ENCODE measurements around the gene ADGRG1.

The ADGRG1 gene

DNA sequence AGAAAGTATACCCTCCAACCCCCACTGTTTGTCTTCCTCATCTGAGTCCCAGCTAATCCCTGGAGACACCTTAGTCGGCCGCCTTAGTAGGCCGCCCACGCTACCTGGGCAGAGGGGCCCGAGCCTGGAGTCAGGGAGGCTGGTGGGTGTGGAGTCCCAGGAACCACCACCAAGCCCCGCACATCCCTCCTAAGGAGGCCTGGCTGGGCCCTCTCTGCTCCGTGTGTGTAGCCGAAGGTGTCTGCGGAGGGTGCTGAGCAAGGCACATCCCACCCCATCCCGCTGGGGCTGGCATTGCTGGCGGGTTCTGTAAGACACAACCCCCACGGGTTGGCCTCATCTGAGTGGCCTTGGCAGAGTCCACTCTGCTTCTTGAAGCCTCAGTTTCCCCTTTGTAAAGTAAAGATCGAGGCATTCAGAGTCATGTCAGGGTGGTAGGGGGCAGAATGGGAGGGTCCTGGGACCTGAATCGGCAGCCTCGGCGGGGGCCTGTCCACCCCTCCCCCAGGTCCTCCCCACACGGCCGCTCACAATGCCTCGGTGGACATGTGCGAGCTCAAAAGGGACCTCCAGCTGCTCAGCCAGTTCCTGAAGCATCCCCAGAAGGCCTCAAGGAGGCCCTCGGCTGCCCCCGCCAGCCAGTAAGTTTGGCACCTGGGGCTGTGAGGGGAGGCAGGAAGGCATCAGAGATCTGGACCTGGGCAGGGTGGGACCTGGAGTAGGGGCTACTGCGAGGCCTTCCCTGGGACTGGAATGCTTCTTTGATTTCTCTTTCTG lies 24.5 kb downstream of the ADGRG1 start:
- H3K9ac ChIP-seq (ENCODE audit: low read depth, low read length): no peak overlapping the region
- H3K4me1 ChIP-seq (ENCODE audit: insufficient read depth, low read length): no peaks in the 10 kb centered on the region; the same call in 1 of the 2 replicates
- H3K9me3 ChIP-seq (ENCODE audit: control insufficient read depth, insufficient read depth, low read length): no peaks in the 10 kb centered on the region
- H3K36me3 ChIP-seq (ENCODE audit: insufficient read depth, low read length): no peaks in the 10 kb centered on the region

DNA sequence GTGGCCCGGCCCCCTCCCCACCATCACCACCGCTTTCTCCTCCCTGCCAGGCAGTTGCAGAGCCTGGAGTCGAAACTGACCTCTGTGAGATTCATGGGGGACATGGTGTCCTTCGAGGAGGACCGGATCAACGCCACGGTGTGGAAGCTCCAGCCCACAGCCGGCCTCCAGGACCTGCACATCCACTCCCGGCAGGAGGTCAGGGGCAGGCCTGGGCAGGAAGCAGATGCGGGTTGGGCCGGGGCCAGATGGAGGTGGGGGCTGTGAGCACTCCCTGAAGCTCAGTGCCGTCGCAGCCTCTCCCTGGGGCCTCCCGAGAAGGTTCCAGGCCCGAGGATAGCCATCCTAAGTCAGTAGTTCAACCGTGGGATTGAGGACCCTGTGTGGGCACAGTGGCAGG lies 25.5 kb downstream of the ADGRG1 start:
- H3K36me3 ChIP-seq (ENCODE audit: insufficient read depth, low read length): no peaks in the 10 kb centered on the region
- H3K9me3 ChIP-seq (ENCODE audit: control insufficient read depth, insufficient read depth, low read length): no peaks in the 10 kb centered on the region
- no peak overlapping the region for H3K9ac ChIP-seq (ENCODE audit: low read depth, low read length)
- no peaks in the 10 kb centered on the region; the same call in 1 of the 2 replicates for H3K4me1 ChIP-seq (ENCODE audit: insufficient read depth, low read length)

DNA sequence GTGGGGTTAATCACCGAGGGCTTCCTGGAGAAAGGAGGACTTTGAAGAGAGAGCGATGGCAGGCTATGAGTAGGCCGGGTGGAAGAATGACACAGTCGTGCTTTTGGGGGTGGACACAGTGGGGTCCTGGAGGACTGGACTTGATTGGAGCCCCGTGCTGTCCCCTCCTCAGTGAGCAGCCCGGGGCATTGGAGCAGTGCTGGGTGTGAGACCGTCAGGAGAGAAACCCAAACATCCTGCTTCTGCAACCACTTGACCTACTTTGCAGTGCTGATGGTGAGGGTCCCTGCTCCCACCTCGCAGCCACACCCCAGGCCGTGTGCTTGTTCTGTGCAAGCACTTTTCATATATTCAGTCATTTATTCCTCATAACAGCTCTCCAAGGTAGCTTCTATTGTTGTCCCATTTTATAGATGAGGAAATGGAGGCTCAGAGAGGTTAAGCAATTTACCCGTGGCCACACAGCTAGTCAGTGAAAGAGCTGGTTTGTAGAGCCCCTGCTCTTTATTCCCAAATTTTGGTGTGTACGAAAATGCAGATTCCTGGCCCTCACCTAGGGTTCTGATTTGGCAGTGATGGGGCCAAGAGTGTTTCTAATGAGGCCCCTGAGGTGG lies 28.0 kb downstream of the ADGRG1 start:
- H3K36me3 ChIP-seq (ENCODE audit: insufficient read depth, low read length): no peaks in the 10 kb centered on the region
- no peak overlapping the region for H3K9ac ChIP-seq (ENCODE audit: low read depth, low read length)
- no peaks in the 10 kb centered on the region for H3K9me3 ChIP-seq (ENCODE audit: control insufficient read depth, insufficient read depth, low read length)
- H3K4me1 ChIP-seq (ENCODE audit: insufficient read depth, low read length): no peaks in the 10 kb centered on the region; the same call in 1 of the 2 replicates

DNA sequence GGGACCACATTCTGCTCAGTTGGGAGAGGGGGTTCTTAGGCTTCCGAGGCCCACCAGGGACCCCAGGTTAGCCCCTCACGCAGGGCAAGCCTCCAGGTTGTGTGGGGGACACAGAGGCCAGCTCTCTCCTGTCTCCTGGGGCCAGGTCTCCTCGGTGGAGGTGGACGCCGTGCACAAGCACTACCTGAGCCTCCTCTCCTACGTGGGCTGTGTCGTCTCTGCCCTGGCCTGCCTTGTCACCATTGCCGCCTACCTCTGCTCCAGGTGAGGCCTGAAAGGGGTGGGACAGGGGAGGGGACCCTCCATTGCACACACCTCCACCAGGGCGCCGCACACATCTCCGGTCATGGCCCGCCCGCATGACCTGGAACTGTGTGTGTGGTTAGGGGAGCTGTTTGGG lies 28.8 kb downstream of the ADGRG1 start:
- Histone ChIP-seq H3K36me3 (ENCODE audit: insufficient read depth, low read length) (no peaks in the 10 kb centered on the region), H3K9me3 (ENCODE audit: control insufficient read depth, insufficient read depth, low read length) (no peaks in the 10 kb centered on the region), H3K4me1 (ENCODE audit: insufficient read depth, low read length) (no peaks in the 10 kb centered on the region; the same call in 1 of the 2 replicates), H3K9ac (ENCODE audit: low read depth, low read length) (no peak overlapping the region)

DNA sequence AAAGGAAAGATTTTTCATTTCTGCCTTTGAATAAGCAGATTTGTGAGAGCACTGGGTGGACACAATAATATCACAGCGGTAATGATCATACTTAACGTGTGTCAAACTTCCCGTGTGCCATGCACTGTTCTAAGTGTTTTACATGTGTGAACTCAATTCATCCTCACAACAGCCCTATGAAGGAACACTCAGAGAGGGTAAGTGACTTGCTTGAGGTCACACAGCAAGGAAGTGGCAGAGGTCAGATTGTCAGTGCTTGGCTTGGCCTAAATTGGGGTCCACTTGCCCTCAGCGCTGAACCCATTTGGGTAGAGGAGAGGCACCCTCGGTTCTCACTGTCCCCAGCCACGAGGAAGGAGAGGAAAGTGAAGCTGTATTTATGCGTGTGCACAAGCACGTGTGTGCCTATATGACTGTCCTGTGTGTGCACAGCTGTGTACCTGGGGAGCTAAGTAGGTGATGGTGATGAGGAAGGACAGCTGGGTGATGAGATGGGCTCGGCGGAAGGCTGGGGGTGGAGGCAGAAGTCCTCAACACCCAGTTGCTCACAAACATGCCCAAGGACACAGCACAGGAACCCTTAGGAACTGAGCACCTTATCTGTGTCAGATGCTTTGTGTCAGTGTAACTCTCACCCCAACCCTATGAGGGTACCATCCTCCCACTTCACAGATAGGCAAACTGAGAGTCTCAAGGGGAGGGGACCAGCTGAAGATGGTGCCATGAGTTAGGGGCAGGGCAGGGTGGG lies 29.9 kb downstream of the ADGRG1 start:
- Histone ChIP-seq H3K9ac (ENCODE audit: low read depth, low read length) (no peak overlapping the region), H3K36me3 (ENCODE audit: insufficient read depth, low read length) (no peaks in the 10 kb centered on the region), H3K4me1 (ENCODE audit: insufficient read depth, low read length) (no peaks in the 10 kb centered on the region; the same call in 1 of the 2 replicates)

DNA sequence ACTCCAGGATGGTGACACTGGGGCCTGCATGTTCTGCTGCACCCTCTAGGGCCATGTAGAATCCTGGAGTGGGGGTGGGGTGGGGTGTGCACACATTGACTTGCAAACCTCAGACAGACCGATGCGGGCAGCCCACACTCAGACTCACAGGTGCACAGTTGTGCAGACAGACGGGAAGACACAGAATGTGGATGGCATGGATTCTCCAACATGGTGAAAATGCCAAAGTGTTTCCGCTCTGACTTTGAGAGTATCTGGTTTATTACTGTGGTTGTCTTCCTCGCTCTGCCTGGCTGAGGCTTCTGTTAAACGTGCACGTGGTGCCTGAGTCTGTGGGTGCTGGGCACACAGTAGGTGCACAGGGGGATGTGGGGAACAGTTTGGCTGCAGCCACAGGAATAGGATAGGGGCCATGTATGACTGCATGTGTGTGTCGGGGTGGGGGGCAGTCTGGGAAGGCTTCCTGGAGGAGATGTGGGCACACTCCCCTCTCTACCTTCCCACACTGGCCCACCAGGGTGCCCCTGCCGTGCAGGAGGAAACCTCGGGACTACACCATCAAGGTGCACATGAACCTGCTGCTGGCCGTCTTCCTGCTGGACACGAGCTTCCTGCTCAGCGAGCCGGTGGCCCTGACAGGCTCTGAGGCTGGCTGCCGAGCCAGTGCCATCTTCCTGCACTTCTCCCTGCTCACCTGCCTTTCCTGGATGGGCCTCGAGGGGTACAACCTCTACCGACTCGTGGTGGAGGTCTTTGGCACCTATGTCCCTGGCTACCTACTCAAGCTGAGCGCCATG lies 30.6 kb downstream of the ADGRG1 start:
- Histone ChIP-seq H3K9me3 (ENCODE audit: control insufficient read depth, insufficient read depth, low read length) (no peaks in the 10 kb centered on the region), H3K4me1 (ENCODE audit: insufficient read depth, low read length) (no peaks in the 10 kb centered on the region; the same call in 1 of the 2 replicates), H3K9ac (ENCODE audit: low read depth, low read length) (no peak overlapping the region), H3K36me3 (ENCODE audit: insufficient read depth, low read length) (no peaks in the 10 kb centered on the region)

More for the DNA sequence above, 29.9 kb downstream of the ADGRG1 start:
- no peaks in the 10 kb centered on the region for H3K9me3 ChIP-seq (ENCODE audit: control insufficient read depth, insufficient read depth, low read length)

DNA sequence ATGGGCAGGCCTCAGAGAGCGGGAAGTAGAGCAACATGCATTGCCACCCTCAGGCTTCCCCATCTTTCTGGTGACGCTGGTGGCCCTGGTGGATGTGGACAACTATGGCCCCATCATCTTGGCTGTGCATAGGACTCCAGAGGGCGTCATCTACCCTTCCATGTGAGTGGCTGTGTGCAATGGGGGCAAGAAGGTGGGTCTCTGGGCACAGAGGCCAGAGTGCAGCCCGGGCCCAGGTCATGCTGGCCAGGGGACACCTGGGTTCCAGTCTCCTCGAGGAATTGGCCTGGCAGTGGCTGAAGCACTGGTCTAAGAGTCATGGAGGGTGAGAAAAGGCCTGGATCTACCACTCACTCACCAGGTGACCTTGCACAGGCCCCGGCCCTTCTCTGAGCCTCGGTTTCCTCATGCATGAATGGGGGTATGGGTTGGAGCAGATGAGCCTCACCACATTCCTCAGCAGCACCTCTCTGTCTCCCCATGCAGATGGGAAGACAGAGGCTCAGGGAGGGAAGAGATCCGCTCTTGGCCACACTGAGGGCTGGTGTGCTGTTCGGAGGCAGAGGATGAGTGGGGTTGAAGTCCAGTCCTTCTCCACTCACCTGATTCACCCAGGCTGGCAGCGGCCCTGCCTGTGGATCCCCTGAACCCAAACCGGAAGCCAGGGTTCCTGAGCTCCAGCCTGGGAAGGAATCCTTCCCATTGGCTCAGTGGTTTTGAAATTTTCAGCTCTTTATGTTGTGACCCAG lies 32.5 kb downstream of the ADGRG1 start:
- no peaks in the 10 kb centered on the region for H3K36me3 ChIP-seq (ENCODE audit: insufficient read depth, low read length)
- no peaks in the 10 kb centered on the region for H3K4me1 ChIP-seq (ENCODE audit: insufficient read depth, low read length)
- no peaks in the 10 kb centered on the region for H3K9me3 ChIP-seq (ENCODE audit: control insufficient read depth, insufficient read depth, low read length)
- H3K9ac ChIP-seq (ENCODE audit: low read depth, low read length): no peak overlapping the region

DNA sequence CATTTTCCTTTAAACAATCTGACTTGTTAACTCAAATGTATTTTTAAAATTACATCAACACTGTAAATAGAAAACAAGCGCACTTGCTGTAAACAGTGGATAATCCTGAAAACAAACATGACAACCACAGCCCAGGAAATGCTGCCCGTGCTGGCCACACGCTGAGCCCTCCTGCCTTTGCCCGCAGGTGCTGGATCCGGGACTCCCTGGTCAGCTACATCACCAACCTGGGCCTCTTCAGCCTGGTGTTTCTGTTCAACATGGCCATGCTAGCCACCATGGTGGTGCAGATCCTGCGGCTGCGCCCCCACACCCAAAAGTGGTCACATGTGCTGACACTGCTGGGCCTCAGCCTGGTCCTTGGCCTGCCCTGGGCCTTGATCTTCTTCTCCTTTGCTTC lies 33.1 kb downstream of the ADGRG1 start:
- Histone ChIP-seq H3K9ac (ENCODE audit: low read depth, low read length) (no peak overlapping the region), H3K36me3 (ENCODE audit: insufficient read depth, low read length) (no peaks in the 10 kb centered on the region), H3K9me3 (ENCODE audit: control insufficient read depth, insufficient read depth, low read length) (no peaks in the 10 kb centered on the region), H3K4me1 (ENCODE audit: insufficient read depth, low read length) (no peaks in the 10 kb centered on the region)

DNA sequence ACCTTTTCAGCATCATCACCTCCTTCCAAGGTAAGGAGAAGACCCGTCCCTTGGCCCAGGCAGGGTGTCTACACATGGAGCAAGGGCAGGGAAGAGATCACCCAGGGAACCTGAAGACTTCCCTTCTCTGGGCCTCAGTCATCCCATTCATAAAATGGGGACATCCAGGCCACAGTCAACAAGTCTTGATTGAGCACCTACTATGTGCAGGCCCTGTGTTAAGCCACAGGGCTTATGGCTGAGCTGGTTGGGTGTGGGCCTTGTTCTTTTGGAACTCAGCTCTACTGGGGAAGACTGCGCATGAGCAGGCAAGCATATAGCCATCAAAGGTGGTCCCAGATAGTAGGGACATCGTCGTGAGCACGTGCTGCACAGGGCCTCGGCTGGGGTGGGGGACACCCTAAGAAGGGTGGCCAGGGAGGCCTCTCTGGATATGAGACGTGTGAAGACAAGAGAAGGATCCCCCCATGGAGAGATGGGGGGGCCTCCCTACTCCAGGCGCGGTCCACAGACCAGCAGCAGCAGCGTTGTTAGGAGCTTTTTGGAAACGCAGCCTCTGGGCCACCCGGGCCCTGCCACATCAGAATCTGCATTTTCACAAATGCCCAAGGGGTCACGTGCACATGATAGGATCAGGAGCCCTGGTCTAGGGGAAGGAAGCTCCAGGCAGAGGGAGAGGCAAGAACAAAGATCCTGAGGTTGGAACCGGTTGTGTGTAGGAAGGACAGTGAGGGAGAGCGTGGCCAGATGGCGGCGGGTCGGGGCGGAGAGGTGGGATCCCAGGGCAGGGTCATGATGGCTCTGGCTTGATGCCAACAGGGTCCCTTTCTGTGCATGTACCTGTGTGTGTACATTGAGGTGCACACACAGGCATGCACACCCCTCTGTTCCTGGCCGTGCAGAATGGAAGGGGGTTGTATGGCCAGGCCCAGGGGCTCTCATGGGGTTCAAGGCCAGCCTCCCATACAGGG lies 33.8 kb downstream of the ADGRG1 start:
- Histone ChIP-seq H3K9ac (ENCODE audit: low read depth, low read length) (no peak overlapping the region), H3K4me1 (ENCODE audit: insufficient read depth, low read length) (no peaks in the 10 kb centered on the region), H3K9me3 (ENCODE audit: control insufficient read depth, insufficient read depth, low read length) (no peaks in the 10 kb centered on the region), H3K36me3 (ENCODE audit: insufficient read depth, low read length) (no peaks in the 10 kb centered on the region)

DNA sequence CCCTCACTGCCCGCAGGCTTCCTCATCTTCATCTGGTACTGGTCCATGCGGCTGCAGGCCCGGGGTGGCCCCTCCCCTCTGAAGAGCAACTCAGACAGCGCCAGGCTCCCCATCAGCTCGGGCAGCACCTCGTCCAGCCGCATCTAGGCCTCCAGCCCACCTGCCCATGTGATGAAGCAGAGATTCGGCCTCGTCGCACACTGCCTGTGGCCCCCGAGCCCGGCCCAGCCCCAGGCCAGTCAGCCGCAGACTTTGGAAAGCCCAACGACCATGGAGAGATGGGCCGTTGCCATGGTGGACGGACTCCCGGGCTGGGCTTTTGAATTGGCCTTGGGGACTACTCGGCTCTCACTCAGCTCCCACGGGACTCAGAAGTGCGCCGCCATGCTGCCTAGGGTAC lies 35.0 kb downstream of the ADGRG1 start:
- Histone ChIP-seq H3K9ac (ENCODE audit: low read depth, low read length) (no peak overlapping the region), H3K4me1 (ENCODE audit: insufficient read depth, low read length) (no peaks in the 10 kb centered on the region; the same call in 1 of the 2 replicates), H3K9me3 (ENCODE audit: control insufficient read depth, insufficient read depth, low read length) (no peaks in the 10 kb centered on the region), H3K36me3 (ENCODE audit: insufficient read depth, low read length) (no peaks in the 10 kb centered on the region)

DNA sequence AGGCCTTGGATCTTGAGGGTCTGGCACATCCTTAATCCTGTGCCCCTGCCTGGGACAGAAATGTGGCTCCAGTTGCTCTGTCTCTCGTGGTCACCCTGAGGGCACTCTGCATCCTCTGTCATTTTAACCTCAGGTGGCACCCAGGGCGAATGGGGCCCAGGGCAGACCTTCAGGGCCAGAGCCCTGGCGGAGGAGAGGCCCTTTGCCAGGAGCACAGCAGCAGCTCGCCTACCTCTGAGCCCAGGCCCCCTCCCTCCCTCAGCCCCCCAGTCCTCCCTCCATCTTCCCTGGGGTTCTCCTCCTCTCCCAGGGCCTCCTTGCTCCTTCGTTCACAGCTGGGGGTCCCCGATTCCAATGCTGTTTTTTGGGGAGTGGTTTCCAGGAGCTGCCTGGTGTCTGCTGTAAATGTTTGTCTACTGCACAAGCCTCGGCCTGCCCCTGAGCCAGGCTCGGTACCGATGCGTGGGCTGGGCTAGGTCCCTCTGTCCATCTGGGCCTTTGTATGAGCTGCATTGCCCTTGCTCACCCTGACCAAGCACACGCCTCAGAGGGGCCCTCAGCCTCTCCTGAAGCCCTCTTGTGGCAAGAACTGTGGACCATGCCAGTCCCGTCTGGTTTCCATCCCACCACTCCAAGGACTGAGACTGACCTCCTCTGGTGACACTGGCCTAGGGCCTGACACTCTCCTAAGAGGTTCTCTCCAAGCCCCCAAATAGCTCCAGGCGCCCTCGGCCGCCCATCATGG lies 35.7 kb downstream of the ADGRG1 start:
- Histone ChIP-seq H3K4me1 (ENCODE audit: insufficient read depth, low read length) (no peaks in the 10 kb centered on the region; the same call in 1 of the 2 replicates), H3K9ac (ENCODE audit: low read depth, low read length) (no peak overlapping the region), H3K9me3 (ENCODE audit: control insufficient read depth, insufficient read depth, low read length) (no peaks in the 10 kb centered on the region), H3K36me3 (ENCODE audit: insufficient read depth, low read length) (no peaks in the 10 kb centered on the region)

DNA sequence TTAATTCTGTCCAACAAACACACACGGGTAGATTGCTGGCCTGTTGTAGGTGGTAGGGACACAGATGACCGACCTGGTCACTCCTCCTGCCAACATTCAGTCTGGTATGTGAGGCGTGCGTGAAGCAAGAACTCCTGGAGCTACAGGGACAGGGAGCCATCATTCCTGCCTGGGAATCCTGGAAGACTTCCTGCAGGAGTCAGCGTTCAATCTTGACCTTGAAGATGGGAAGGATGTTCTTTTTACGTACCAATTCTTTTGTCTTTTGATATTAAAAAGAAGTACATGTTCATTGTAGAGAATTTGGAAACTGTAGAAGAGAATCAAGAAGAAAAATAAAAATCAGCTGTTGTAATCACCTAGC lies 36.2 kb downstream of the ADGRG1 start:
- Histone ChIP-seq H3K4me1 (ENCODE audit: insufficient read depth, low read length) (no peaks in the 10 kb centered on the region; the same call in 1 of the 2 replicates), H3K9ac (ENCODE audit: low read depth, low read length) (no peak overlapping the region), H3K36me3 (ENCODE audit: insufficient read depth, low read length) (no peaks in the 10 kb centered on the region), H3K9me3 (ENCODE audit: control insufficient read depth, insufficient read depth, low read length) (no peaks in the 10 kb centered on the region)

Data from ES-I3 (cell line).